Body of pancreas (tissue), 4 donors: Measurements from ENCODE around the gene INPP5J.

ENCODE experiments used
- POLR2A ChIP-seq, 3 donors: fragments of 450-650 bp; IDR thresholded peaks; one replicate each; pipeline ENCODE4 v1.6.1; 2016; ENCODE audit warnings: antibody characterized with exemption in 3 of 3, mild to moderate bottlenecking in 2 of 3
- TF ChIP-seq, protein P1 (sequence below), 7 experiments: fragments of 450-650 bp in 4 of 7; fragments of 200-600 bp in 3 of 7; sonication (generic) in 3 of 7; IDR thresholded peaks; one replicate each; pipeline ENCODE4 v1.5.1; 2016 to 2019; ENCODE audit warnings: antibody characterized with exemption in 7 of 7

- TF ChIP-seq, protein P1, sequence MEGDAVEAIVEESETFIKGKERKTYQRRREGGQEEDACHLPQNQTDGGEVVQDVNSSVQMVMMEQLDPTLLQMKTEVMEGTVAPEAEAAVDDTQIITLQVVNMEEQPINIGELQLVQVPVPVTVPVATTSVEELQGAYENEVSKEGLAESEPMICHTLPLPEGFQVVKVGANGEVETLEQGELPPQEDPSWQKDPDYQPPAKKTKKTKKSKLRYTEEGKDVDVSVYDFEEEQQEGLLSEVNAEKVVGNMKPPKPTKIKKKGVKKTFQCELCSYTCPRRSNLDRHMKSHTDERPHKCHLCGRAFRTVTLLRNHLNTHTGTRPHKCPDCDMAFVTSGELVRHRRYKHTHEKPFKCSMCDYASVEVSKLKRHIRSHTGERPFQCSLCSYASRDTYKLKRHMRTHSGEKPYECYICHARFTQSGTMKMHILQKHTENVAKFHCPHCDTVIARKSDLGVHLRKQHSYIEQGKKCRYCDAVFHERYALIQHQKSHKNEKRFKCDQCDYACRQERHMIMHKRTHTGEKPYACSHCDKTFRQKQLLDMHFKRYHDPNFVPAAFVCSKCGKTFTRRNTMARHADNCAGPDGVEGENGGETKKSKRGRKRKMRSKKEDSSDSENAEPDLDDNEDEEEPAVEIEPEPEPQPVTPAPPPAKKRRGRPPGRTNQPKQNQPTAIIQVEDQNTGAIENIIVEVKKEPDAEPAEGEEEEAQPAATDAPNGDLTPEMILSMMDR (IDR thresholded peaks at IDR 0.05): no peak
- no peak for TF ChIP-seq POLR2A (IDR thresholded peaks at IDR 0.05)
These were observed 5.4 kb downstream of the INPP5J start for GRCh38 chr22:31128156-31128555.
